C1 segment of cervical spinal cord (tissue), 14 donors: Measurements from ENCODE around the gene HNF1A.
A peak's percentile ranks its signal among the peaks of the same experiment; 100 is the strongest.

Experiments
- DNase-seq, 14 donors: peaks; one replicate each; lab custom pipeline; 2025; lab: John Stamatoyannopoulos, UW

The HNF1A gene

GRCh38 chr12:121010860-121011259 is 32.5 kb downstream of the HNF1A start:
- DNase-seq: no peak

GRCh38 chr12:121011820-121012219 is 33.5 kb downstream of the HNF1A start:
- DNase-seq: no peak

GRCh38 chr12:121013715-121014114 is 35.4 kb downstream of the HNF1A start:
- DNase-seq: no peak

GRCh38 chr12:121015825-121016766 is 37.8 kb downstream of the HNF1A start, which contains the start of gene C12orf43:
Gene C12orf43, minus strand, starts transcription at chr12:121016487. Its CDS starts 13 bp downstream, at chr12:121016474.
- peak; percentile 31 to 92 (median 87) for DNase-seq

- no peak for DNase-seq
Observed at GRCh38 chr12:121017966-121018491, 39.7 kb downstream of the HNF1A start.

GRCh38 chr12:121018860-121019617 is 40.7 kb downstream of the HNF1A start:
- no peak for DNase-seq

- DNase-seq: no peak
Observed at GRCh38 chr12:121021754-121022153, 43.4 kb downstream of the HNF1A start.

GRCh38 chr12:121022713-121023112 is 44.4 kb downstream of the HNF1A start:
- no peak for DNase-seq

- no peak for DNase-seq
Observed at GRCh38 chr12:121023799-121024198, 45.5 kb downstream of the HNF1A start.

- DNase-seq: no peak
Observed at GRCh38 chr12:121025442-121026226, 47.3 kb downstream of the HNF1A start.

GRCh38 chr12:121026274-121027045 is 48.1 kb downstream of the HNF1A start:
- no peak for DNase-seq

GRCh38 chr12:121030576-121031212 is 52.4 kb downstream of the HNF1A start:
- no peak for DNase-seq

- DNase-seq: no peak
Observed at GRCh38 chr12:121033625-121034349, 55.4 kb downstream of the HNF1A start.

- DNase-seq: no peak
Observed at GRCh38 chr12:121034616-121035305, 56.4 kb downstream of the HNF1A start.

- DNase-seq: no peak
Observed at GRCh38 chr12:121036810-121037326, 58.5 kb downstream of the HNF1A start.

- peak in 8 of 14 donors; percentile 2 to 57 (median 44) for DNase-seq
Observed at GRCh38 chr12:121038861-121039668, 60.7 kb downstream of the HNF1A start, which contains the start of gene OASL. Gene OASL, minus strand, starts transcription at chr12:121039246. Its CDS starts 275 bp downstream, at chr12:121038971.

GRCh38 chr12:121043067-121043466 is 64.7 kb downstream of the HNF1A start:
- no peak for DNase-seq
